ENCODE data around the gene STRC.
"Not testable (repeated sequence)": the region's sequence is repeated elsewhere in the genome, so short reads cannot be mapped to it uniquely, and the experiment has no call there.

The STRC gene

DNA sequence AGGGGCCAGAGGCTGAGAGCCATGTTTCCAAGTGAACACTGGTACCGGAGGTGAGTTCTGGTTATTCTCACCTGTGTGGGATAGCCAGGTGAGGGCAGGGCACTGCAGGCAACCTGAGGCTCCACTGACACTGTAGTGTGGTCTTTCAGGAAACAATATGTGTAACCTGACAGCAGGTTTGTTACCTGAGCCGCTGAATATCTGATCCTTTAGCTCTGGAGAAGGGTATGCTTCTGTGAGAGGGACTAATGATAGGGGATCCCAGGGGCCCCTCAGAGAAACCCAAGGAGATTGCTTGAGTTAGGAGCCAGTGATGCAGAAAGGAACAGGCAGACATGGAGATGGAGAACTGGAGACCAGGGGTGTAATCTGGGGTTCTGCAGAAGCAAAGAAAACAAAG lies at the start of gene STRC:
STRC (minus strand) TSS at position 101 of the 400 bp plus-strand sequence; CDS start at position 23, 78 bp downstream.
- FAIRE-seq, result not testable (repeated sequence)

GRCh38 chr15:43666177-43666576 lies 47.6 kb upstream of the STRC start:
- not testable (repeated sequence) for FAIRE-seq; DNase-seq (ENCODE audit: low spot score)

More for the DNA sequence above, at the start of gene STRC:
- not testable (repeated sequence) for DNase-seq (ENCODE audit: low spot score)

- not testable (repeated sequence) for FAIRE-seq; DNase-seq (ENCODE audit: low spot score)
Observed at GRCh38 chr15:43663333-43663732, 44.7 kb upstream of the STRC start.

GRCh38 chr15:43662293-43662692 lies 43.7 kb upstream of the STRC start:
- FAIRE-seq; DNase-seq (ENCODE audit: low spot score): not testable (repeated sequence)

GRCh38 chr15:43659727-43660126 lies 41.1 kb upstream of the STRC start:
- not testable (repeated sequence) for FAIRE-seq; DNase-seq (ENCODE audit: low spot score)

- peak; percentile 79 for FAIRE-seq
- DNase-seq (ENCODE audit: low spot score), result not testable (repeated sequence)
Observed at GRCh38 chr15:43649430-43649926, 30.9 kb upstream of the STRC start.

GRCh38 chr15:43648649-43649429 lies 30.2 kb upstream of the STRC start, which contains the start of gene CATSPER2:
Gene CATSPER2 (minus strand): TSS chr15:43648844. CDS start chr15:43648061, 783 bp downstream.
- FAIRE-seq, result peak; percentile 35
- no peak for DNase-seq (ENCODE audit: low spot score)

- DNase-seq (ENCODE audit: low spot score); FAIRE-seq: not testable (repeated sequence)
Observed at GRCh38 chr15:43638464-43639204, 20.0 kb upstream of the STRC start.

DNA sequence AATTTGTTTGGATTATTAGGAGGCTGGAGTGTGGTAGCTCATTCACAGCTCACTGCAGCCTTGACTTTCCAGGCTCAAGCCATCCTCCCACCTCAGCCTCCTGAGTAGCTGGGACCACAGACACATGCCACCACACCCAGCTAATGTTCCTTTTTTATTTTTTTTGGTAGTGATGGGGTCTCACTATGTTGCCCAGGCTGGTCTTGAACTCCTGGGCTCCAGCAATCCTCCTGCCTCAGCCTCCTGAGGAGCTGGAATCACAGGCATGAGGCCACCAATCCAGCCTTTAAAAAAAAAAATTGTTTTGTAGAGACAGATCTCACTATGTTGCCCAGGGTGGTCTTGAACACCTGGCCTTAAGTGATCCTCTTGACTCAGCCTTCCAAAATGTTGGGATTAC lies 8.3 kb upstream of the STRC start:
- not testable (repeated sequence) for FAIRE-seq; DNase-seq (ENCODE audit: low spot score)

DNA sequence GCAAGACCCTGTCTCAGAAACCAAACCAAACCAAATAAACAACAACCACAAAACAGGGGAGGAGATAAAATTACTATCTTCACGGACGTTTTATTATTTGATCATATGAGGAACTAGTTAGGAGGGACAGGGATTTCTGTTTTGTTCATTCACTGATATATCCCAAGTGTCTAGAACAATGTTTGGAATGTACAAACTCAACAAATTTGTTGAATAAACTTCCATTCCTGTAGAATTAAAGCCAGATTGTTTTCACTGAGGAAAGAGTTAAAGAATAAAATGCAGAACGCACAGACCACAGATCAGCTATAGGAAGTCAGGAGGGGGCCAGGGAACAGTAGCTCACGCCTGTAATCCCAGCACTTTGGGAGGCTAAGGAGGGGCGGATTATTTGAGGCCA lies 6.5 kb upstream of the STRC start:
- FAIRE-seq (no peak), DNase-seq (ENCODE audit: low spot score) (no peak)

DNA sequence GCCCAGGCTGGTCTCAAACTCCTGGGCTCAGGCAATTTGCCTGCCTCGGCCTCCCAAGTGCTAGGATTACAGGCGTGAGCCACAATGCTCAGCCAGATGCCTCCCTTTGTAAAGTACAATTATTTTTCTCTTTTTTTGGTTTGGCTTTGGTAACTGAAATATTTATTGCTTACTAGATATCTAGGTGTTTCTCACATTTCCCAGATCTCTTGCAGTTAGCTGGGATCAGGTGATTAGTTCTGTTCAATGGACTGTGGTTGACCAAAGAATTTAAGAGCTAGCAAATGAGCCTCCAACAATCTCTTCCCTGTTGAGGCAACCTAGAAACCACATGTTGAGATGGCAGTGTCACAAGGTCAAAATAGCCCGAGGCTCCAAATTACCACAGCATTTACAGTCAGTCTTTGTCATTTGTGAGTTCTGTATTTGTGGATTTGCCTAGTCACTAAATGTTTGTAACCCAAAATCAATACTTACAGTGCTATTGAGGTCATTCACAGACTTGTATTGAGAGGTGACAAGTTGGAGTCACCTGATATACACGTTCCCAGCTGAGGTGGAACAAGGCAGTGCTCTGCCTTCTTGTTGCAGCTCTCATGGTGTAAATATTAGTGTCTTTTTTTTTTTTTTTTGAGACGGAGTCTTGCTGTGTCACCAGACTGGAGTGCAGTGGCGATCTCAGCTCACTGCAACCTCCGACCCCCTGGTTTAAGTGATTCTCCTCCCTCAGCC lies 3.6 kb upstream of the STRC start:
- not testable (repeated sequence) for DNase-seq (ENCODE audit: low spot score); FAIRE-seq

DNA sequence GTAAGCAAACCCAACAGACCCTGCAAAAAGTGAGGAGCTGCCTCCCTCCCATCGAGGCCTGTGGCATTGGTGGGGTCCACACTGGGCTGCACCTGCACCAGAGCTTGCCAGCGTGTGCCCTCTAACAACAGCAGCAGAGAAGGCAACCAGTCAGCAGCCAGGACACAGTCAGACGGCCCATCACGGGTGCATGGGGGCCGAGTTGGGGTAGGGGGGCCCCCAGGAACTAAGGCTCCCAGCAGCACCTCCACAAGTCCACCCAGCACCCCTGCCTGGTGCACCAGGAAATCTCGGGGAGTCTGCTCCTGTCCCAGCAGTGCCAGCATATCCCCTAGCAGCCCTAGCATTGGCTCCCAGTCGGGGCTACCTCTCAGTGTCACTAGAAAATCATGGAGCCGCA lies 850 bp downstream of the STRC start:
- not testable (repeated sequence) for DNase-seq (ENCODE audit: low spot score); FAIRE-seq

DNA sequence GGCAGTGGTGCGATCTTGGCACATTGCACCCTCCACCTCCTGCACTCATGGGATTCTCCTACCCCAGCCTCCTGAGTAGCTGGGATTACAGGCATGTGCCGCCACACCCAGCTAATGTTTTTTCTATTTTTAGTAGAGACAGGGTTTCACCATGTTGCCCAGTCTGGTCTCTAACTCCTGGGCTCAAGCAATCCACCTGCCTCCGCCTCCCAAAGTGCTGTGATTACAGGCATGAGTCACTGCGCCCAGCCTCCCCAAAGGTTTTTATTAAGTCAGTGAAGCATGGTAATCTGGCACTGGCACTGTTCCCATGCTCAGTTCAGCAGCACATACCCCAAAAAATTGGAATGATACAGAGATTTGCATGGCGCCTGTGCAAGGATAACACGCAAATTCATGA lies 16.4 kb downstream of the STRC start:
- peak; percentile 39 for DNase-seq (ENCODE audit: low spot score)
- FAIRE-seq, result not testable (repeated sequence)

- DNase-seq (ENCODE audit: low spot score); FAIRE-seq: not testable (repeated sequence)
Observed at GRCh38 chr15:43600200-43600599, 18.4 kb downstream of the STRC start.

DNA sequence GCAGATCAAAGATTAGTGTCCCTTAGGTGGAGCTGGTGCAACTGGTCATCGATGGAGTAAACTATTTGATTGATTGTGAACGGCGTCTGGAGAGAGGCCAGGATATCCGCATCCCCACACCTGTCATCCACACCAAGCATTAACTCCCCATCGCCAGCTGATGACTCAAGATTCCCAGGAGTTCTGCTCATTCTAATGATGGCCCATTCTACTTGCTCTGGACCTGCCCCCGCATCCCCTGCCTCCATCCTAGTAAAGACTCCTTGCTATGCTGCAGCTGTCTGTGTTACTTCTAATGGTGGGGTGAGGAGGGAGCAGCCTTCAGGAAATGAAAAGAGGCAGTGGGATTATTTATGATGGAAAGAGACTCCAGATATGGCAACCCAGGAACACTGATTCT lies 19.5 kb downstream of the STRC start:
- DNase-seq (ENCODE audit: low spot score); FAIRE-seq: not testable (repeated sequence)

- DNase-seq (ENCODE audit: low spot score), result not testable (repeated sequence)
- peak; percentile 35 for FAIRE-seq
Observed at GRCh38 chr15:43593328-43594190, 25.0 kb downstream of the STRC start, which contains the start of gene CKMT1B. Gene CKMT1B (plus strand): TSS chr15:43594027. CDS start chr15:43594219, 192 bp downstream.

GRCh38 chr15:43592841-43593240 lies 25.8 kb downstream of the STRC start:
- FAIRE-seq; DNase-seq (ENCODE audit: low spot score): not testable (repeated sequence)

DNA sequence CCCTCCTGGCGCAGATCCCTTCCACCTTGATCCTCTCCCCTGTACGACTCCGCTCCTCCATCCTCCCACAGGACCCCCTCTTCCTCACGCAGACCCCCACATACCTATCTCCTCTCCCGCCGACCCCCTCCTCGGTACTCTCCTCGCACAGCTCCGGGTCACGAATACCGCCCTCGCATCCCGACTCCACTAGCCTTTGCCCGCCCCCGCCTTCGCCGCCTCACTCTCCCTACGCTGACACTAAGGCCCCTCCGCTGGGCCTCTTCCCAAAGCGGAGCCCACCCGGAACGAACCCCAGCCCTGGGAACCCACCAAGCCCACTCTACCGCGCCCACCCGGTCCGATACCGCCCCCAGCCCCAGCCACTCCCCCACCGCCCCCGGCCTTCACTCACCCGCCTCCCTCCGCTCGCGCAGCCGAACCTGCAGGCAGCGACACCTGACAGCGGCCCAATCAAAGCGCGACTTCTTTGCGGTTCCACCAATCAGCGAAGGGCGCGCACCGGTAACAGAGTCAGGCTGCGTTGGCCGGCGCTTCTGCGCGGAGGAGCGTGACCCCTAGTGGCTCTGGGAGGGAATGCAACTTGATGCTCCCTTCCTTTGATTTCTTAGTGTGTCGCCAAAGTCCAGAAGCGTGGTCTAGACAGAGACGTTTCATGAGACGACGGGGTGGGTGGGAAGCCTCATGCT lies 28.7 kb downstream of the STRC start, which contains the start of gene PPIP5K1:
PPIP5K1 (minus strand) TSS at position 431 of the 689 bp plus-strand sequence. CDS start 5,704 bp downstream, outside the sequence.
- FAIRE-seq, result peak; percentile 94
- not testable (repeated sequence) for DNase-seq (ENCODE audit: low spot score)

- FAIRE-seq; DNase-seq (ENCODE audit: low spot score): not testable (repeated sequence)
Observed at GRCh38 chr15:43574607-43575006, 44.0 kb downstream of the STRC start.

Measured in urothelium cell line (cell line).